Stomach smooth muscle (tissue), 2 donors: ENCODE data around the gene CACNA2D4.

Experiments used
- H3K27ac ChIP-seq: one replicate; pipeline ENCODE4 v1.7.0; 2013; ENCODE audit warnings: mild to moderate bottlenecking, low read length, inconsistent platforms
- H3K27me3 ChIP-seq, 2 donors: one replicate each; pipeline ENCODE4 v1.7.0; 2013; ENCODE audit warnings: low read length in 2 of 2; ENCODE audit not compliant: insufficient read depth in 2 of 2, control insufficient read depth in 1 of 2
- H3K36me3 ChIP-seq, 2 donors: one replicate each; pipeline ENCODE4 v1.7.0; 2013; ENCODE audit warnings: low read length in 2 of 2; ENCODE audit not compliant: control insufficient read depth in 2 of 2, insufficient read depth in 2 of 2
- H3K4me1 ChIP-seq: one replicate; pipeline ENCODE4 v1.7.0; 2013; ENCODE audit warnings: low read length; ENCODE audit not compliant: control insufficient read depth, insufficient read depth
- H3K4me3 ChIP-seq, 2 donors: one replicate each; pipeline ENCODE4 v1.7.0; 2013; ENCODE audit warnings: low read length in 2 of 2
- H3K9ac ChIP-seq, 2 donors: one replicate each; pipeline ENCODE4 v1.7.0; 2013; ENCODE audit warnings: low read length in 2 of 2, mild to moderate bottlenecking in 1 of 2
- H3K9me3 ChIP-seq, 2 donors: one replicate each; pipeline ENCODE4 v1.7.0; 2013; ENCODE audit warnings: low read length in 2 of 2; ENCODE audit not compliant: control insufficient read depth in 2 of 2
- donor health status: healthy.
- donor health status: Pancreatic carcinoma.

Gene CACNA2D4

DNA sequence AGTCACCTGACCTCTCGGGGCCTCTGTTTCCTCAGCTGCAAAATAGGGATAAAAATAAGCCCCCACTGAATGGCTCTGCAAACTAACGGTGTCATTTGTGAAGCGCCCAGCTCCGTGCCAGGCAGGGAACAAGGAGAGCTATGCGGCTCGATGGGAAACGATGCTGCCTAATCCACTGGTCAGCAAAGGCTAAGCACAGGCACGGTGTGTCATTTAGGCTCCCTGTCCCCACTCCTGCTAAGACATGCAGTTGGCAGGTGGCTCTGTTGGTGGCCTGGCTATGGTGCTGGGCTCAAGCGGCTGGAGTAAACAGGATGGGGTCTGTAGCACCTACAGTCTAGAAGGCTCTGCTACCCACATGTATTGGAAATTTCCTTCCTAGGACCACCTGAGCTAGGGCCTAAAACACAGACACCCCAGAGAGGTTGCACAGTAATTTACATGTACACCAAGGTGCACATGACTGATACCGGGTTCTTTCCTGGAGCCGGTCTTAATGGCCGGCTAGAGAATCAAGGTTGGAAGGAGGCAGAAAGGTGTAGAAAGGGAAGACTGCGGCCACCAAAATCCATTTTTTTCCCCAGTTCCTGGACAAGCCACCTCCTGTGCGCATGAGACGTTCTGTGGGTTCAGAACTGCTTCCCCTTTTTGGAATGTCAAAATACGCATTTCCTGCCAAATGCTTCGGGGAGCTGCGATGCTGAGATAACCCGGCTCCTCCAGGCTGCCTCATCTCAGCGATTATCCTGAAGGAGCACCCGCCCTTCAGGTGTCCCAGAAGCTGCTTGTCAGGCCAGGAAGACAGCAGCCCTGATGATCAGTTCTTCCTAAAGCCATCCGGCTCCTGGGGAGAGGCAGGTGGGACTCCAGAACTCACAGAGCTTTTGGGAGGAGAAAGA is 1.0 kb downstream of the CACNA2D4 start:
- Histone ChIP-seq H3K4me3 (no peak overlapping the region), H3K27ac (no peak overlapping the region), H3K9ac (peak overlapping the region in 1 of 2 donors; percentile 23), H3K4me1 (peaks cover 11% of the 10 kb centered on the region), H3K9me3 (no peaks in the 10 kb centered on the region), H3K36me3 (no peaks in the 10 kb centered on the region), H3K27me3 (no peaks in the 10 kb centered on the region)

DNA sequence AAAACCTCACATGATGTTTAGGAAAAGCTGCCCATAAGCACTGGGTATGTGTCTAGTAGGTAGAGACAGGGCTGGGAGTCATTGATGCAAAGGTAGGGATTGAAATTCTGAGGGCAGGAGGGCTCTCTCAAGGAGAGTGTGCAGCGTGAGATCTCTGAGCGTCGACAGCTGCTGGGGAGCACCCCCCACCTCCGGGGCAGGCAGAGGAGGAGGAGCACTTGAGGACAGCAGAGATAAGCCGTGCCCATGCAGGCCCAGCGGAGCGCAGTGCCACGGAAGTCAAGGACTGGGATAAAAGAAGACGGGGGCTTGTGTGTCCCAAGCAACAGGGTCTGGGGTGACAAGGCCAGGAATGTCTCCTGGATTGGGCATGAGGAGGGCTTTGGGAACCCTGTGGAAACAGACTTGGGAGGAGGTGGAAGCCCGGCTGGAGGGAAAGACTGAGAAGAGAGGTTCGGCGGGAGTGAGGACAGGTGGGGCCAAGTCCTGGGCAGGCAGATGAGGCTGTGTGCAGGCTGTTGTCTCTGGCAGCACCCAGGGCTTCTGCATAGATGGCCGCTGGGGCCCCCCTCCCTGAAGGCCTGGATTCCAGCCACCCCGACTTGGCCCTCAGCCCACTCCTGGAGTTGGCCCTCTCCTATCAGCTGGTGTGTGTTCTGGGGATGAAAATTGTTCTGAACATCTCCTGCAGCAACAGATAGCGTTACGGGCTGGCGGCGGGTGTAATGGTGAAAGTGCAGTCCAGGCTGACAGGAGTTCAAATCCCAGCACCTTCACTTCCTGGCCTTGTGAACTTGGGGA is 1.9 kb downstream of the CACNA2D4 start:
- peaks cover 11% of the 10 kb centered on the region for H3K4me1 ChIP-seq
- no peak overlapping the region for H3K9ac ChIP-seq
- H3K4me3 ChIP-seq: no peak overlapping the region
- no peaks in the 10 kb centered on the region for H3K36me3 ChIP-seq
- no peak overlapping the region for H3K27ac ChIP-seq
- no peaks in the 10 kb centered on the region for H3K9me3 ChIP-seq
- no peaks in the 10 kb centered on the region for H3K27me3 ChIP-seq

DNA sequence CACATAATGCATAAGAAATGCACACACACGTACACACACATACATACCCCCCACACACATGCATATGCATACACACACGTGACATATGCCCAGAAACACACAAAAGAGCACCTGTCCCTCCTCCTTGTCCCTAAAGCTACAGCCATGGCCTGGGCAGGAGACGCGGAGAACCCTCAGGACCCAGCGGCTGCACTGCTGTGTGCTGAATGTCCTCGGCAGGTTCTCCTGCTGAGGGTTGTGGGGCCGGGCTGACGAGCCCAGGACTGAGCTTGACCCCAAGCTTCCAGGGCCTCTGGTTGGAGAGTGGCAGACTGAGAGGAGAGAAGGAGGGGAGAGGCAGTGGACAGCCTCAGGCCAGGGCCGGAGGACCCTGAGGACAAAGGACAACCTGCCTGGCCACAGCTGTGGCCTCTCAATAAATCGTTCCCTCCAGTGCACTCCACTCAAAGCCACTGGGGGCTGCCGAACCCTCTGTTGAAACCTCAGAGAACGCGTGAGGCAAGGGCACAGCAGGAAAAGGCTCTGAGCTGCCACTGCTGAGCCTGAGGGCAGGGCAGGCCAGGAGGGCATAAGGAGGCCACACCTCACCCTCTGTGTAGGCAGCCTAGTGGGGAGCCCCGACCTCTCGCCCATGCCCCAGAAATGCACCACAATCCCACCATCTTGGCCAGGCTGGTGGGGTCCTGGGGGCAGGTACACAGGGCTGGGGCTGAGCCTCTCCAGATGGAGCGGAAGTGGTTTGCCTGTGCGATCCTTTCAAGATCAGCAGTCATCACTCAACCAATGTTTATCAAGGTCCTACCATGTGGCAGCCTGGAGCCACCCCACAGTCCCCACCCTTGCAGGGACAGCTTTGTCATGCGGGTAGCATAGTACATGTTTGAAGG is 3.1 kb downstream of the CACNA2D4 start:
- Histone ChIP-seq H3K4me3 (no peak overlapping the region), H3K9me3 (no peaks in the 10 kb centered on the region), H3K9ac (no peak overlapping the region)

DNA sequence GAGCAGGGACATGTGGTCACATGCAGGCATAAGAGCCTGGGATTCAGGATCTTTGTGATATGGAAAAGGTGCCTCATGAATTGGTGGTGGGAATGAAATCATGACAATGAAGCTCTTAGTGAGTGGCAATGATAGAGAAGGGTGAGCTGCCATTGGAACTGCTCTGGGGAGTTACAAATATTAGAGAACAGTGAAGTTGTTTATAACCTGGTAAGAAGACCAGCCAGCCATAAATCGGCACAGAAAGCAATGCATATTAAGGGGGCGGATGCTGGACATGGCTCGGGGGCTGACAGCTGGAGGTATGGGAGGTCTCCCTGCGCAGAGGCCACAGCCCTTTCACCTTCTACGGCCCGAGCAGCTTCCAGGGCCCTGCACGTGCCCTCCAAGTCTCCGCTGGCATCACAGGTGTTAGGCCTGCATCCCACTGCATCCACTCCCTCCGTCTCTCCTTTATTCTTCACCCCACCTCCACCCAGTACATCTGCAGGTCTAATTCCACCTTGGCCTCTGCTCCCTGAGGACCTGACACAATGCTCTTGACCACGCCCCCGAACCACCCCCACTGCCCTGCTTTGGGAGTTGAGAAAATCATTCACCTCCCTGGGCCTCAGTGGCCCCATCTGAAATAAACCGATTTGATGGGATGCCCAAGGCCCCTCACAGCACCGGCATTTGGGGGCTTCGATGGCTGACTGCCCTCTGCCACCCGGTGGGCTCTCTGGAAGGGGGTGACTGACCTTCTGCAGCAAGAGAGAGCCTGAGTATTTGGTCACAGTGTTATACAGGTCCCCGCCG is 4.1 kb downstream of the CACNA2D4 start:
- peaks cover 11% of the 10 kb centered on the region for H3K4me1 ChIP-seq
- H3K9ac ChIP-seq: no peak overlapping the region
- H3K36me3 ChIP-seq: no peaks in the 10 kb centered on the region
- H3K27ac ChIP-seq: no peak overlapping the region
- H3K27me3 ChIP-seq: peaks cover 0 to 3% of the 10 kb centered on the region in 2 donors
- no peaks in the 10 kb centered on the region for H3K9me3 ChIP-seq
- no peak overlapping the region for H3K4me3 ChIP-seq

More for the DNA sequence above, 3.1 kb downstream of the CACNA2D4 start:
- no peaks in the 10 kb centered on the region for H3K36me3 ChIP-seq
- peaks cover 11% of the 10 kb centered on the region for H3K4me1 ChIP-seq
- peaks cover 0 to 3% of the 10 kb centered on the region in 2 donors for H3K27me3 ChIP-seq
- no peak overlapping the region for H3K27ac ChIP-seq

DNA sequence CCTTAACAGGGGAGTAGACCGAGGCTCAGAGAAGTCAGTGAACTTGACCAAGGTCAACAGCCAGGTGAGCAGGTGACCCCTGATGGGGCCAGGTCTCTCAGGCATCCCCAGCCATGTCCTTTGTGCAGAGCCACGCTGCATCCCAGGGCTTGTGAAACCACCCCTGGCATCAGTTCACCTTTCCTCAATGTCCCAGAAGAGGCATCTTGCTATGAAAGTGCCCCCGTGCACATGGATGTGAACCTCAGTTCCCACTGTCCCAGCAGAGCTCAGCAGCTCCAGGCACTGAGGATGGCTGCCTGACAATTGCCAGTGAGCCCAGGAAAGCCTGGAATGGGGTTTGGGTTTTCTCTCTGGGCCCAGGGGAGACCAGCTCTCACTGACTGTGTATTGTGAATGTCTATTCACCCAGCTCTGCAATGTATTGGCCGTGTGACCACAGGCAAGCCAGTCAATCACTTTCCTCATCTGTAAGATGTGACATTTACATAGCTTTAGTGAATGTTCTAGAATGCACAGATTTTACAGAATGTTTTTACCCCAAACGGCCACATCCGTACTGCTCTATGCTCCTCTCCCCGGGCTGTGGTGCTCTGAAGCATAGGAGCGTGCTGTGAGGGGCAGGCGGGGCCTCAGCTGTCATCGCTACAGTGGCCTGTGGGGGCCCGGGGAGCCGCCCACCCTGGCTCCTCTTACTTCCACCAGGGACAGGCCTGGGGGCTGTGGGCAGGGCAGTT is 4.9 kb downstream of the CACNA2D4 start:
- H3K4me3 ChIP-seq: no peak overlapping the region
- no peaks in the 10 kb centered on the region for H3K9me3 ChIP-seq
- peaks cover 11% of the 10 kb centered on the region for H3K4me1 ChIP-seq
- no peak overlapping the region for H3K9ac ChIP-seq
- no peaks in the 10 kb centered on the region for H3K36me3 ChIP-seq
- no peak overlapping the region for H3K27ac ChIP-seq
- peaks cover 0 to 3% of the 10 kb centered on the region in 2 donors for H3K27me3 ChIP-seq

DNA sequence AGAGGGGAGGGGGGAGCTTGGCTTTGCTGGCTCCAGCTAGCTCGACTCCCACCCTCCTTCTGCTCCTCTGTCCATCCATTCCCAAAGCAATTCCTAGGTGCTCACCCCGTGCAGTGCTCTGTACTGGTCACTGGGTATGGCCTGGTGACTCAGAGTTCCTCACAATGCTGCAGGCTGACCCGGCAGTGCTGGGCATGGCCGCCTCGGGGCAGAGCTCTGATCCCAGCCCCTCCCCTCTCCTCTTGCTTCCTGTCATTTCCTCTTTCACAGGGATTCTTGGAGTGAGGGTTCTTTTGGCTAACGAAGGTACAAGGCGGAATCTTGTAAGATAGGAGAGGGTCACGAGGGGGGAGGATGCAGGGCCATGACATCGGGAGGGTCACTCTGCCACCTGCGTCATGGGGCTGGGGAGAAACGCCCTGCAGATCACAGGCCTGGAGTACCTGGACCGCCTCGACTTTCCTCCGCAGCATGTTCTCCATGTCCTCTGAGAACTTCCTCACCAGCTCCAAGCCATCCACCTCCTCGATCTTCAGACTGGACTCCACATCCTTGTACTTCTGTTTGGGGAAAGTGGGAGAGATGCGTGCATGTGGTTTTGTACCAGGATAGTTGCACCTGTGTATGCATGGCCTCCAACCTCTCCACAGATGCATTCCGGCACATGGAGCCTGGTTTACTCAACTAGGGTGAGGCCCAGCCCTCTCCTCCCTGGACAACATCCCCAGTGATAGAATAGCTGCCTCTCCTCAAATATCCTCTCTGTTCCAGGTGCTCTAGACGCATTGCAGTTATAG is 5.7 kb downstream of the CACNA2D4 start:
- H3K36me3 ChIP-seq: no peaks in the 10 kb centered on the region
- H3K4me1 ChIP-seq: peaks cover 14% of the 10 kb centered on the region
- H3K27ac ChIP-seq: no peak overlapping the region
- H3K9ac ChIP-seq: no peak overlapping the region
- H3K4me3 ChIP-seq: no peak overlapping the region
- H3K9me3 ChIP-seq: no peaks in the 10 kb centered on the region
- peaks cover under 1 to 3% of the 10 kb centered on the region in 2 donors for H3K27me3 ChIP-seq

DNA sequence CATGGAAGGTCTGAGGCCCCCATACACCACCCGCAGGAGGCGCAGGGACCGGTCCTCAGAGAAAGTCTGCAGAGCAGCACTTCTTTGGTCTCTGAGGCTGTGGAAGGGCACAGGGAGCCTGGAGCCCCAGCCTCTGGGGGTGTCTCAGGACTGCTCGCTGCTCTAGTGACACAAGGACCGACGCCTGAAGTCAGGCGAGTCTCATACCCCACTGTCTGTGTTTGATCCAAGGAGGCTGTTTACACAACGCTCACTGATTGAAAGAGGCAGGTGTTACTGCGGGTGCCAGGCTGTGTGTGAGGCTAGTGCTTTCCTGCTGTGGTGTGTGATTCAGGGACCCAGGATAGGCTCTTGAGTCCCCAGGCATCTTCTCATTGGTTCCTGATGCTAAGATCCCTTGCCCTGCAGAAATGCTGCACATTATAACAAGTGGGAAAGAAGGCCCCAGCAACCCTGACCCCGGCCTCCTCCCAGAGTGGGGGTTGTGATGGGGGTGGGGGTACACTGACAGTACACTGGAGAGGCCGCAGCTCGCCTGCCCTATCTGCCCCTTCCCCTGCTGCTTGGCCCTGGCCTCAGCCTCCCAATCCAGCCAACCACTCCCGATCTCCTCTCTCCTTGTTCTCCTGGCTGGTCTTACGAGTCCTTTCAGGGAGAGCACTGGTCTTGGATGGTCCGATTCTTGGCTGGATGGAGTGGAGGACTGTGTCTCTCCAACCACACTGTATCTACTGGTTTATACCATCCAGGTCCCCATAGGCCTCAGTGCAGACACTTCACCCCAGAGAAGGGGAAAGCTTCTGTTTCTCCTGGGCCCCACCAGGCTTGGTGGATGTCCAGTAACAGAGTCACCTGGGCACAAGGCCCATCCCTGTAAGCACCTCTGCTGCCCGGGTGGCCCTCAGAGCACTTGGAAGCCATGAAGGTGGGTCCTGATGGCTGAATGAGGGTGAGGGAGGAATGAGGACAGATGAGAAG is 6.6 kb downstream of the CACNA2D4 start:
- H3K36me3 ChIP-seq: no peaks in the 10 kb centered on the region
- peaks cover 2 to 3% of the 10 kb centered on the region in 2 donors for H3K27me3 ChIP-seq
- H3K4me1 ChIP-seq: peaks cover 9% of the 10 kb centered on the region
- no peak overlapping the region for H3K27ac ChIP-seq
- no peak overlapping the region for H3K4me3 ChIP-seq
- peaks cover 0 to 4% of the 10 kb centered on the region in 2 donors for H3K9me3 ChIP-seq
- no peak overlapping the region for H3K9ac ChIP-seq

DNA sequence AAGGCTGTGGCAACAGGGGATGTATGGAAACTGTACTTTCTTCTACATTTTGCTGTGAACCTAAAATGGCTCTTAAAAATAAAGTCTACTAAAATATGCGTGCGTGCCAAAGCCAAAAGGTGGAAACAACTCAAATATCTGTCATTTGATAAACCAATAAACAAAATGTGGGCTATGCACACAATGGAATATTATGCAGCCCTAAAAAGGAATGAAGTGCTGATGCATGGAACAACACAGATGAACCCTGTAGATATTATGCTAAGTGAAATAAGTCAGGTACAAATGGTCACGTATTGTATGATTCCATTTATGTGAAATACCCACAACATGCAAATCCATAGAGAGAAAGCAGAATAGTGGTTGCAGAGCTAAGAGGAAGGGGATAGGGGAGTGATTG is 8.0 kb downstream of the CACNA2D4 start:
- Histone ChIP-seq H3K4me1 (peaks cover 5% of the 10 kb centered on the region), H3K27ac (no peak overlapping the region), H3K9me3 (peaks cover 0 to 4% of the 10 kb centered on the region in 2 donors), H3K36me3 (no peaks in the 10 kb centered on the region), H3K4me3 (no peak overlapping the region), H3K27me3 (peaks cover 2 to 3% of the 10 kb centered on the region in 2 donors), H3K9ac (no peak overlapping the region)
